LNCAP (cell line): ENCODE results near the gene JUP.
A peak's percentile ranks its signal among the peaks of the same experiment; 100 is the strongest.

Experiments
- TF ChIP-seq, protein P1 (sequence below): fragments of 450-650 bp; IDR thresholded peaks from 2 replicates; pipeline ENCODE4 v1.5.1; 2017; ENCODE audit warnings: mild to moderate bottlenecking

Gene JUP

DNA sequence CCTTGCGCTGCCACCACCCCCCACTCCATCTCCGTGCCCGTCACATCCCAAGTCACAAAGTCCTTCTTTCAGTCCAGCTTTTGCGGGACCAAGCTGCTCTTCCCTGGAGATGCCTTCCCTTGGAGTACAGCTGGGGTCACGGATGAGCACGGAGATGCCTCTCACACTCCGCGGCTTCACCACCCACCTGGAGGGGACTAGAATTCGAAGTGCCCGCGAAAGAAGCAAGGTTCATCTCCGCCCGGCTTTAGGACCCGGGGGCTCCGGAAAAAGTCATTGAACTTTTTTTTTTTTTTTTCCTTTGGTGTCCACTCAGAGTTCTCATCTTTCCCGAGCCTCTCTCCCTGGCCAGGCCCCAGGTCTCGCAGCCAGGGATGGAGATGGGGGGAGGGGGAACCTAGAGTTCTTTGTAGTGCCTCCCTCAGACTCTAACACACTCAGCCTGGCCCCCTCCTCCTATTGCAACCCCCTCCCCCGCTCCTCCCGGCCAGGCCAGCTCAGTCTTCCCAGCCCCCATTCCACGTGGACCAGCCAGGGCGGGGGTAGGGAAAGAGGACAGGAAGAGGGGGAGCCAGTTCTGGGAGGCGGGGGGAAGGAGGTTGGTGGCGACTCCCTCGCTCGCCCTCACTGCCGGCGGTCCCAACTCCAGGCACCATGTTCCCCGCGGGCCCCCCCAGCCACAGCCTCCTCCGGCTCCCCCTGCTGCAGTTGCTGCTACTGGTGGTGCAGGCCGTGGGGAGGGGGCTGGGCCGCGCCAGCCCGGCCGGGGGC is 26.1 kb upstream of the JUP start, which contains the start of gene FKBP10:
Gene FKBP10, plus strand, starts transcription at position 624 of the 771 bp plus-strand sequence. Its CDS starts 31 bp downstream, at position 655.
- TF ChIP-seq, protein P1, sequence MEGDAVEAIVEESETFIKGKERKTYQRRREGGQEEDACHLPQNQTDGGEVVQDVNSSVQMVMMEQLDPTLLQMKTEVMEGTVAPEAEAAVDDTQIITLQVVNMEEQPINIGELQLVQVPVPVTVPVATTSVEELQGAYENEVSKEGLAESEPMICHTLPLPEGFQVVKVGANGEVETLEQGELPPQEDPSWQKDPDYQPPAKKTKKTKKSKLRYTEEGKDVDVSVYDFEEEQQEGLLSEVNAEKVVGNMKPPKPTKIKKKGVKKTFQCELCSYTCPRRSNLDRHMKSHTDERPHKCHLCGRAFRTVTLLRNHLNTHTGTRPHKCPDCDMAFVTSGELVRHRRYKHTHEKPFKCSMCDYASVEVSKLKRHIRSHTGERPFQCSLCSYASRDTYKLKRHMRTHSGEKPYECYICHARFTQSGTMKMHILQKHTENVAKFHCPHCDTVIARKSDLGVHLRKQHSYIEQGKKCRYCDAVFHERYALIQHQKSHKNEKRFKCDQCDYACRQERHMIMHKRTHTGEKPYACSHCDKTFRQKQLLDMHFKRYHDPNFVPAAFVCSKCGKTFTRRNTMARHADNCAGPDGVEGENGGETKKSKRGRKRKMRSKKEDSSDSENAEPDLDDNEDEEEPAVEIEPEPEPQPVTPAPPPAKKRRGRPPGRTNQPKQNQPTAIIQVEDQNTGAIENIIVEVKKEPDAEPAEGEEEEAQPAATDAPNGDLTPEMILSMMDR, result no peak

DNA sequence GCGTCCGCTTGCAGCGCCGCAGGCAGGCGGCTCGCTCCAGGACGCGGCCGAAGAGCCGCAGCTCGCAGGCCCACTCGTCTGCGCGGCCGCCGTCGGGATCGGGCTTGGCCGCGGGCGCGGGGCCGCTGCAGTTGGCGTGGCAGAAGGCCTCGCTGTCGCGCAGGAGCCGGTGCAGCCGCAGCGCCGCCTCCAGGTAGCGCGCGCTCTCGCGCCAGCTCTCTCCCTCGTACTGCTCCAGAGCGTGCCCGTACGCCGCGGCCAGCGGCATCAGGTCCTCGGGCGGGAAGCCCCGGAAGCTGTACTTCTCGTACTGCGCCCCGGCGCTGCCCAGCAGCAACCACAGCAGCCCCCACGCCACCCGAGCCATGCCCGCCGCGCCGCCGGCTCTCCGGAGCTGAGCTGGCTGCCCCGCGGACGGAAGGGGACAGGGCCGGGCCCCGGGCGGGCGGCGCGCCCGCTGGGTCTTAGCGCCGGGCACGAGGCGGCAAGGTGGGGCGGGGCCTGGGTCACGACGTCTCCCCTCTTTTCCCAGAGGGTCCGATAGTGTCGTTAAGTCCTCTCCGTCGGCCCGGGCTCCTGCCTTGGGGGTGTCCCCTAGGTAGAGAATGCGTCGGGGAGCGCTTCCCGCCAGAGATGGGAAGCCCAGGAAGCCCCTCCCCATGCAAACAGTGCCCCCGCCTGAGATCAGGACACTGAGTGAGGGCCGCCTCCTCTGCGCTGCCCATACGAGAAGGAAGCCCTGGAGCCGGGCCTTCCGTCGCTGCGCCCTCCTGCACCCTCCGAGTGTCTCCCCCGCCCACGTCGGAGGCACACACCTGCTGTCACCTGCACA is 25.3 kb upstream of the JUP start, which contains the start of gene P3H4:
Gene P3H4, minus strand, starts transcription at position 401 of the 832 bp plus-strand sequence. Its CDS starts 34 bp downstream, at position 367.
- TF ChIP-seq, protein P1, result peak; percentile 80

DNA sequence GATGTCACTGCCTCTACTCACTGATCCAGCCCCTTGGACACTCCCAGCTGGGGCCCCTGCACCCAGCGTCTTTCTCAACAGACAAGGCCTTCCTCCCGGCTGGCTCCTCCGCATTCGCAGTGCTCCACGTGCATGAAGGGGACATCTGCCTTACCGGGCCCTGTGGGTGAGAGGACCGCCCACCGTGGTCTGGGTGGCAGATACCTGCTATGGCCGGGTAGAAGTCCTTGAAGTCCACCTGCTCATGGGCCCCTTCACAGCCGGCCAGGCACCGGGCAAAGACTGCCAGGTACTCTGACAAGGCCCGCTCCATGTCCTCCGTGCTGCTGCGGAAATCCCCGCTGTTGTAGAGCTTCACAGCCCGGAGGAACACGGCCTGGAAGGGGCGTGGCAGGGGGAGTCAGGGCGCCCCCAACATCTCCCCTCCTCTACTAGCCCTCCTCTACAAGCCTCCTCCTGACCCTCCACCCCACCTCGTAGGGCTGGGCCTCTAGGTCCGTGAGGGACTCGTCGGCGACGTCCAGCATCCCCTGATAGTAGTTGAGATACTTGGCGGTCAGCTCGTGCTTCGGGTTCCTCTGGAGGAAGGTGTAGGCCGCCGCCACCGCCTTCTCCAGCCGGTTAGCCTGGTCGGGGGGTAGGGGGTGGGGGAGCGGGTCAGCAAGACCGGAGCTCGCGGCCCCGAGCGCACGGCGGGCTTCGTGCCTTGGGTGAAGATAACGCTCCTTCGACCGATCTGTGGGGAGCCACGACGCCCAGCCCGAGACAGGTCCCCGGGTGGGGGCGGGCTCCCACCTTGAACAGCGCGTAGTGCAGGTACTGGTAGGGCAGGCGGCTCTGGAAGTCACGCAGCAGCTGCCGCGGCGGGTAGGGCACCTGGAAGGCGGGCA is 24.4 kb upstream of the JUP start:
- TF ChIP-seq, protein P1, result no peak

DNA sequence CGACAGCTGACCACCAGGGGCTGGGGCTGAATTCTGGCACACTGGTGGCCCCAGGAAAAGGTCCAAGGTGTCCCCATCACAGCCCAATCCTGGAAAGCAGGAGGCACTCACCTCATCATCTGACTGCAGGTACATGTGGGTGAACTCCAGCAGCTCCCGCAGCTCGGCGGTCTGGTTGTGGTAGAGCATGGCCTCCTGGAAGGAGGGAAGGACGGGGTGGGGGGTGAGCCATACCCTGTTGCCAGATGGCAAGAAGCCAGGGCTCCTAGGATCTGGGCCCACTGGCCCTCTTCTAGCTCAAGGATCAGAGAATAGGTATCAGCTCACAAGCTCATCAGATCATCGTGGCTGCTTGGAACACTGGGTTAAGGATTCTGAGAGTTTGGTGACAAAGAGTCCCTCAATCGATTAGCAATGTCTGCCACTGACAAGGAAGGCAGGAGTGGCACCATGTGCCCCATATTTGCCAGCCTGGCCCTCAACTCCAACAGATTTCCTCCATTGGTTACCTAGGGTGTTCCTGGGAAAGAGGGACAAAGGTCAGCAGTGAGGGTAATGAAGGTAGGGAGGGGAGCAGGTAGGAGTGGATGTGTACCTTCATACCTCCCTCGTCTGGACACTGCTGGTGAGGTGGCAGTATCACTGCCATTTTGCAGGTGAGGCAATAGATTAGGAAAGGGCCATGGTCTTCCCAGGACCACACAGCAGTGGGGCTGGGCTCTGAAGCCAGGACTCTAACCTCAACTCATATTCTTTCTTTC is 20.4 kb upstream of the JUP start:
- TF ChIP-seq, protein P1, result no peak

DNA sequence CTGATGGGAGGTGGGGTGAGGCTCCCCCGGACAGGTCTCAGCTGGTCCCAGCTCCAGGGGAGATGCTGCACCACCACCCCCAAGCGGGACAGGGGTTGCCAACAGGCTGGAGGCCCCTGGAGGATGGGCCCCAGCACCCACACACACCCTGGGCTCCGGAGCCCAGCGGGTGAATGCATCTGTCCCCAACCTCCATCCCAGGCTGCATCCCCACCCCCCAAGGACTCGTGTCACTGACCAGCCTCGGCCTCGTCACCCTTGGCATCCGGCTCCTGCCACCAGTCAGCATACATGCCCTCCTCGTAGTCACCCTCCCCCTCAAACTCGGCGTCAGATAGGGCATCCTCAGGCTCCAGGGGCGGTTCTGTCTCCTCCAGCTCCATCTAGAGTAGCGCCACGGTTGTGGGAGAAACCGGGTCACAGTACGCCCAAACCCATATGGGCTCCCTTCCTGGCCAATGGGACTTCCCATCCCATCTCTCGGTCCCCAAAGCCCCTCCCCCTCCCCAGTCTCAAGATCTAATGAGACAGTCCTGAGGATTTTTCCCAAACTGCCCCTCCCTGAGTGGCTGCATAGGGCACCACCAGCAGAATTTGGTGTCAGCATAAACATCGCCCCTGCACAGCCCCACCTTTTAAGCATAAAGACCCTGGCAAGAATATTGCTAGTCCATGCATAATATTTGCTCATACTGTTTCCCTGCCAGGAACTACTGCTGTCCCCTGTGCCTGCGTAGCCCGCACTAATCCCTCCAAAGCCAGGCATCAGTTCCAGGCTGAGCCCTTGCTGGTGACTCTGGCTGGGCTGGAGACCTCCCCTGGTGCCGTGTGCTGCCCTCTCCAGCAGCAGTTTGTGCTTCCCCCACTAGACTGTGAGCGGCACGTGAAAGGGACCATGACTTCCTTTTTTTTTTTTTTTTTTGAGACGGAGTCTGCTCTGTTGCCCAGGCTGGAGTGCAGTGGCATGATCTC is 16.8 kb upstream of the JUP start:
- TF ChIP-seq, protein P1, result no peak
